Osteoblast (primary cell): ENCODE measurements around the gene GLB1L2. TPM values are rescaled to one million over a fixed set of nuclear protein-coding genes. Genes with fewer than 3 reads are reported as not detected.
A peak's percentile ranks its signal among the peaks of the same experiment; 100 is the strongest.

Experiments used
- DNase-seq: peaks from one replicate; pipeline ENCODE4 v3.0.0; 2011; ENCODE audit warnings: low spot score, mixed read lengths; ENCODE audit not compliant: insufficient read length; ENCODE audit errors: missing footprints
- H2AFZ ChIP-seq: 2 replicates; pipeline ENCODE4 v1.6.0; 2011; ENCODE audit warnings: mild to moderate bottlenecking, low read length
- H3K27ac ChIP-seq: 2 replicates; pipeline ENCODE4 v1.5.1; 2011; ENCODE audit warnings: mild to moderate bottlenecking, low read depth, low read length, moderate library complexity
- H3K27me3 ChIP-seq: 2 replicates; pipeline ENCODE4 v1.6.0; 2012; ENCODE audit warnings: mild to moderate bottlenecking, control low read depth, inconsistent platforms, low read length, moderate library complexity; ENCODE audit not compliant: insufficient read depth
- H3K36me3 ChIP-seq: 2 replicates; pipeline ENCODE4 v1.5.1; 2011; ENCODE audit warnings: mild to moderate bottlenecking, low read length, control low read depth, moderate library complexity; ENCODE audit not compliant: insufficient read depth
- H3K4me1 ChIP-seq: 2 replicates; pipeline ENCODE4 v1.5.1; 2011; ENCODE audit warnings: mild to moderate bottlenecking, low read length, control low read depth, moderate library complexity; ENCODE audit not compliant: insufficient read depth
- H3K4me2 ChIP-seq: 2 replicates; pipeline ENCODE4 v1.6.0; 2011; ENCODE audit warnings: mild to moderate bottlenecking, low read length; ENCODE audit not compliant: insufficient read depth
- H3K4me3 ChIP-seq: fragments of 200-600 bp; sonication (generic); 3 replicates; pipeline ENCODE4 v1.5.1; 2012; ENCODE audit warnings: mild to moderate bottlenecking, low read length, inconsistent platforms; ENCODE audit not compliant: insufficient read depth
- H3K79me2 ChIP-seq: 2 replicates; pipeline ENCODE4 v1.6.0; 2012; ENCODE audit warnings: mild to moderate bottlenecking, low read length, control low read depth, inconsistent platforms; ENCODE audit not compliant: insufficient read depth
- H3K9me3 ChIP-seq: 2 replicates; pipeline ENCODE4 v1.5.1; 2011; ENCODE audit warnings: low read depth, low read length, control low read depth
- H4K20me1 ChIP-seq: 2 replicates; pipeline ENCODE4 v1.6.0; 2012; ENCODE audit warnings: mild to moderate bottlenecking, low read length, control low read depth; ENCODE audit not compliant: insufficient read depth
- total RNA-seq: library from RNA; depleted of rRNA; stranded (reverse); fragments of >200 nt; gene quantifications from 2 replicates; pipeline ENCODE4 v1.2.3, GENCODE V29; 2012
- TF ChIP-seq, protein P1 (sequence below): IDR thresholded peaks from 2 replicates; pipeline ENCODE4 v1.5.1; 2011; ENCODE audit warnings: mild to moderate bottlenecking, low read depth, low read length, moderate library complexity; ENCODE audit errors: extremely low read depth

Gene GLB1L2
- total RNA-seq, 1 donor, result 0.36 TPM

DNA sequence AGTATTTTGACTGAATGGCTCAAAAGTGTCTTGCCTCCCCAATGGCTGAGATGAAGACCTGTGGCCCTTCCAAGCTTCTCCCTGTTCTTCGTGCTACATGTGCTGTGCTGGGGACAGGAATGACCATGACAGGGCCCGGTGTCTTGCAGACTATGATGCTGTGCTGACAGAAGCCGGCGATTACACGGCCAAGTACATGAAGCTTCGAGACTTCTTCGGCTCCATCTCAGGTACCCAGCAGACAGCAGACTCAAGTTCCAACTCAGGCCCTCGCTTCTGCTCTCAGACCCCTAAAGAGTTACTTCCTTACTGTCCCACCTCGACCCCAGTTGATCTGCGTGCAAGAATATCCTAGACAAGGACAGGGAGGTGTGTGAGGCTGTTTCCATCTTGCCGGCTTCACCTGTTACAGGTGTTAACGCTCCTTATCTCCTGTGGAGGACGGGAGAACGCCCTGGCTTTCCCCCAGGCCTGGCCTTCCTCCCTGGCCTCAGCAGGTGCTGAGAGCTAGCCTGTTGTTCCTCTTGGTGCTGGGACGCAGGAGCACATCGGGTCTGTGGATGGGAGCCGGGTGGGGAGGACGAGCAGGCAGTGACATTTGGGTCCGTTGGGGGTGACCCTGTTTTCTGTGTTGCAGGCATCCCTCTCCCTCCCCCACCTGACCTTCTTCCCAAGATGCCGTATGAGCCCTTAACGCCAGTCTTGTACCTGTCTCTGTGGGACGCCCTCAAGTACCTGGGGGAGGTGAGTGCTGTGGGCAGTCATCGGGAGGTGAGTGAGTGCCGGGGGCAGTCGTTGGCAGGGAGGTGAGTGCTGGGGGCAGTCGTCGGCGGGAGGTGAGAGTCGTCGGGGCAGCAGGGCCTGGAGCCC is 38.1 kb downstream of the GLB1L2 start:
- no peaks in the 10 kb centered on the region for H3K36me3 ChIP-seq
- no peaks in the 10 kb centered on the region for H3K9me3 ChIP-seq
- TF ChIP-seq, protein P1, sequence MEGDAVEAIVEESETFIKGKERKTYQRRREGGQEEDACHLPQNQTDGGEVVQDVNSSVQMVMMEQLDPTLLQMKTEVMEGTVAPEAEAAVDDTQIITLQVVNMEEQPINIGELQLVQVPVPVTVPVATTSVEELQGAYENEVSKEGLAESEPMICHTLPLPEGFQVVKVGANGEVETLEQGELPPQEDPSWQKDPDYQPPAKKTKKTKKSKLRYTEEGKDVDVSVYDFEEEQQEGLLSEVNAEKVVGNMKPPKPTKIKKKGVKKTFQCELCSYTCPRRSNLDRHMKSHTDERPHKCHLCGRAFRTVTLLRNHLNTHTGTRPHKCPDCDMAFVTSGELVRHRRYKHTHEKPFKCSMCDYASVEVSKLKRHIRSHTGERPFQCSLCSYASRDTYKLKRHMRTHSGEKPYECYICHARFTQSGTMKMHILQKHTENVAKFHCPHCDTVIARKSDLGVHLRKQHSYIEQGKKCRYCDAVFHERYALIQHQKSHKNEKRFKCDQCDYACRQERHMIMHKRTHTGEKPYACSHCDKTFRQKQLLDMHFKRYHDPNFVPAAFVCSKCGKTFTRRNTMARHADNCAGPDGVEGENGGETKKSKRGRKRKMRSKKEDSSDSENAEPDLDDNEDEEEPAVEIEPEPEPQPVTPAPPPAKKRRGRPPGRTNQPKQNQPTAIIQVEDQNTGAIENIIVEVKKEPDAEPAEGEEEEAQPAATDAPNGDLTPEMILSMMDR, result no peak
- H3K4me3 ChIP-seq, result no peak overlapping the region
- no peak overlapping the region for H3K27ac ChIP-seq
- H3K4me1 ChIP-seq, result no peaks in the 10 kb centered on the region
- DNase-seq, result peak; percentile 59
- no peaks in the 10 kb centered on the region for H3K79me2 ChIP-seq
- no peak overlapping the region for H3K4me2 ChIP-seq
- no peaks in the 10 kb centered on the region for H3K27me3 ChIP-seq
- no peak overlapping the region for H2AFZ ChIP-seq
- no peaks in the 10 kb centered on the region for H4K20me1 ChIP-seq

DNA sequence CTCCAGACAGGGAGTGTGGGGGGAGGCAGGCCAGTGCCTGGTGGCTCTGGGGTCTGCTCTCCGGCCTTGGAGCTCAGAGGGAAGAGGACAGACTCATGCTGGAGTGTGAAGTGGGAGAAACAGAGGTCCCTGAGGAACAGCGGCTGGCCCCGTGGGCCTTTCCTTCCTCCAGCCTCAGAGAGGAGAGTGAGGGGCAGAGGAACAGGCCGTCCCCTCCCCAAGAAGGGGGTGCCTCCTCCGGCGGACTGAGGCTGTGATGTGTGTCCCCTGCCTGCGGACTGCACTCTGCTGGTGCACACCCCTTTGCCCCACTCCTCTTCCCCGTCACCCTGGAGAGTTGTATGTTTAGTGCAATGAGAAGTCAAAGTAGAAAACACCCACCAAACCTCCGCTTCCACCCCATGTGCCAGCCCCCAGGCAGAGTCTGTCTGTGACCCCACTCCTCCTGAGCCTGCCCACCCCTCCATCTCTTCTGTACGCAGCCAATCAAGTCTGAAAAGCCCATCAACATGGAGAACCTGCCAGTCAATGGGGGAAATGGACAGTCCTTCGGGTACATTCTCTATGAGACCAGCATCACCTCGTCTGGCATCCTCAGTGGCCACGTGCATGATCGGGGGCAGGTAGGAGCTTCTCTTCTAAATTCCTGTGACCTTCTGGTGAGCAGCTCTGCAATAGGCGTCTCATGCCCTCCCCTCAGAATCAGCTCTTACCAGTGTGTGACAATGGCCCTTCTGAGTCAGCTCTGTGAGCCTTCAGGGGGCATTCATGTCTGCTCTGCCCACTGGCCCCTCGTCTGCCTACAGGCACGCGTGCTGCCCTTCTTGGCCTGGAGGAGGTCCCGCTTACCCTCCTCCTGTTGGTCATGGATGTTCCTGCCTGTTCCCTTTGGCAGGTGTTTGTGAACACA is 39.0 kb downstream of the GLB1L2 start:
- no peaks in the 10 kb centered on the region for H3K36me3 ChIP-seq
- H3K4me1 ChIP-seq, result no peaks in the 10 kb centered on the region
- H3K4me3 ChIP-seq, result no peak overlapping the region
- DNase-seq, result peak; percentile 81
- no peak overlapping the region for H3K4me2 ChIP-seq
- H2AFZ ChIP-seq, result no peak overlapping the region
- H3K27me3 ChIP-seq, result no peaks in the 10 kb centered on the region
- TF ChIP-seq, protein P1, result no peak
- no peaks in the 10 kb centered on the region for H3K79me2 ChIP-seq
- no peak overlapping the region for H3K27ac ChIP-seq
- no peaks in the 10 kb centered on the region for H4K20me1 ChIP-seq
- no peaks in the 10 kb centered on the region for H3K9me3 ChIP-seq

DNA sequence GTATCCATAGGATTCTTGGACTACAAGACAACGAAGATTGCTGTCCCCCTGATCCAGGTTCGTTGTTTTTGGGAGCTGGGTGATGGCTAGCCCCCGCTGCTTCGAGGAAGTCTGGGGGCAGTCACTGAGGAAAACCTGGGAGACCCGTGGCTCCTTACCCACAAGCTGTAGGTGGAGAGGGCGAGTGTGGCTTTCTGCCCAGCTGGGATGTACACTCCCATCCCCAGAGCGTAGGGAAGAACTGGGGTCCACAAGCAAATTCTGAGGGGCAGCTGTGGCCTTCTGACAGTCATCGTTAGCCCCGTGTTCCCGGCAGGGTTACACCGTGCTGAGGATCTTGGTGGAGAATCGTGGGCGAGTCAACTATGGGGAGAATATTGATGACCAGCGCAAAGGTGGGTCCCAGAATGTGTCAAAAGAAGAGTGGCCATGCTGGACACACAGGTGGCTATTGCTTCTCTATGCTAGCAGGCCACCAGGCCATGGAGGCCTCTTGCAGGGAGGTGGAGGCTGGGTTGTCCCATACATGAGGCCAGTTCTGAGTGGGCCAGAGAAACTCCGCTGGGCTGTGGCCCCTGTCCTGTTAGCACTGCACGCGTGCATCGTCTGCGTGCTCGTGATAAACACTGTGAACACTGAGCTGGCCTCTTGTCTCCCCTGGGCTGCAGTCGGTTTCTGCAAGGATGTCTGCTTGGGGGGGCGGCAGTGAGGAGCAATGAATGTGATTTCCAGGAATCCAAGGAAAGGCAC is 39.8 kb downstream of the GLB1L2 start:
- Histone ChIP-seq H3K4me3 (no peak overlapping the region), H3K27me3 (no peaks in the 10 kb centered on the region), H3K4me2 (no peak overlapping the region), H3K79me2 (no peaks in the 10 kb centered on the region), H2AFZ (no peak overlapping the region), H3K9me3 (no peaks in the 10 kb centered on the region), H3K36me3 (no peaks in the 10 kb centered on the region), H4K20me1 (no peaks in the 10 kb centered on the region), H3K27ac (no peak overlapping the region), H3K4me1 (no peaks in the 10 kb centered on the region)
- TF ChIP-seq, protein P1, result no peak
- DNase-seq, result peak; percentile 43
